ENCODE data around the gene VGLL4. TPM values are rescaled to one million over a fixed set of nuclear protein-coding genes. Genes with fewer than 3 reads are reported as not detected.

VGLL4 gene
- polyA plus RNA-seq, 3 donors: 8.5 to 13.2 (median 10.0) TPM

GRCh38 chr3:11661052-11661656 lies 17.4 kb upstream of the VGLL4 start:
- no peak overlapping the region for H3K4me2 ChIP-seq (replicated peaks; ENCODE audit: extremely low read depth, low read length, poor library complexity, severe bottlenecking)
- H3K27ac Mint-ChIP-seq: no peak overlapping the region

GRCh38 chr3:11660242-11660641 lies 16.5 kb upstream of the VGLL4 start:
- Mint-ChIP-seq H3K27ac (no peak overlapping the region), H3K9me3 (peaks cover 0 to 2% (median 0%) of the 10 kb centered on the region in 7 donors), H3K4me1 (peaks cover 13% of the 10 kb centered on the region), H3K4me3 (no peak overlapping the region), H3K36me3 (no peaks in the 10 kb centered on the region), H3K27me3 (ENCODE audit: low read depth in 3 of 3) (peaks cover 0 to 5% (median 2%) of the 10 kb centered on the region in 3 donors)
- intact Hi-C loops (cut with micrococcal nuclease): no loop called here
- H3K4me2 ChIP-seq (replicated peaks; ENCODE audit: extremely low read depth, low read length, poor library complexity, severe bottlenecking): no peak overlapping the region
- no peak for TF ChIP-seq CTCF (IDR thresholded peaks at IDR 0.05)
- no peaks in the 10 kb centered on the region for H4K20me1 ChIP-seq (ENCODE audit: insufficient read depth, low read length)
- no peak overlapping the region for H3K9ac ChIP-seq (ENCODE audit: insufficient read depth, low read length, poor library complexity, severe bottlenecking)
- no peak for DNase-seq
- H3K27me3 ChIP-seq (ENCODE audit: control insufficient read depth in 2 of 2, insufficient read depth in 2 of 2, low read length in 2 of 2): no peaks in the 10 kb centered on the region
- no peak overlapping the region for H3K27ac ChIP-seq (ENCODE audit: low read depth in 1 of 2, low read length in 2 of 2)
- WGBS (ENCODE audit: insufficient coverage): 100% methylated on average over 1 of the region's 3 CpGs
- H3K36me3 ChIP-seq (replicated peaks in 1 of 2; ENCODE audit: control insufficient read depth in 1 of 2, insufficient read depth in 2 of 2, low read length in 2 of 2): no peaks in the 10 kb centered on the region
- H3K4me1 ChIP-seq (ENCODE audit: control insufficient read depth in 1 of 2, insufficient read depth in 2 of 2, low read length in 2 of 2): no peaks in the 10 kb centered on the region
- no peaks in the 10 kb centered on the region for H3K79me2 ChIP-seq (ENCODE audit: insufficient read depth, low read length)
- no peak overlapping the region for H3K4me3 ChIP-seq (replicated peaks in 1 of 3; ENCODE audit: low read depth in 2 of 3, low read length in 3 of 3)
- no peak overlapping the region for H2AFZ ChIP-seq (ENCODE audit: insufficient read depth, low read depth, low read length, poor library complexity, severe bottlenecking)
- H3K9me3 ChIP-seq (replicated peaks in 1 of 2; ENCODE audit: control insufficient read depth in 1 of 2, insufficient read depth in 1 of 2, low read length in 2 of 2): no peaks in the 10 kb centered on the region

More at GRCh38 chr3:11661052-11661656, 17.4 kb upstream of the VGLL4 start:
- H3K9ac ChIP-seq (ENCODE audit: insufficient read depth, low read length, poor library complexity, severe bottlenecking): no peak overlapping the region
- no peaks in the 10 kb centered on the region for H3K9me3 ChIP-seq (replicated peaks in 1 of 2; ENCODE audit: control insufficient read depth in 1 of 2, insufficient read depth in 1 of 2, low read length in 2 of 2)
- WGBS (ENCODE audit: insufficient coverage): 93% methylated on average over 2 of the region's 7 CpGs
- DNase-seq: no peak
- Mint-ChIP-seq H3K4me1 (peaks cover 13% of the 10 kb centered on the region), H3K4me3 (peak overlapping the region in 1 of 2 donors; percentile 30), H3K9me3 (peaks cover 0 to 2% (median 0%) of the 10 kb centered on the region in 7 donors), H3K27me3 (ENCODE audit: low read depth in 3 of 3) (peaks cover 1 to 3% (median 2%) of the 10 kb centered on the region in 3 donors), H3K36me3 (no peaks in the 10 kb centered on the region)
- H3K4me1 ChIP-seq (ENCODE audit: control insufficient read depth in 1 of 2, insufficient read depth in 2 of 2, low read length in 2 of 2): no peaks in the 10 kb centered on the region
- H2AFZ ChIP-seq (ENCODE audit: insufficient read depth, low read depth, low read length, poor library complexity, severe bottlenecking): no peak overlapping the region
- H3K27me3 ChIP-seq (ENCODE audit: control insufficient read depth in 2 of 2, insufficient read depth in 2 of 2, low read length in 2 of 2): no peaks in the 10 kb centered on the region
- H3K79me2 ChIP-seq (ENCODE audit: insufficient read depth, low read length): no peaks in the 10 kb centered on the region
- no peaks in the 10 kb centered on the region for H4K20me1 ChIP-seq (ENCODE audit: insufficient read depth, low read length)
- H3K4me3 ChIP-seq (replicated peaks in 1 of 3; ENCODE audit: low read depth in 2 of 3, low read length in 3 of 3): no peak overlapping the region
- intact Hi-C loops (cut with micrococcal nuclease): no loop called here
- TF ChIP-seq CTCF (IDR thresholded peaks at IDR 0.05): no peak
- no peak overlapping the region for H3K27ac ChIP-seq (ENCODE audit: low read depth in 1 of 2, low read length in 2 of 2)
- no peaks in the 10 kb centered on the region for H3K36me3 ChIP-seq (replicated peaks in 1 of 2; ENCODE audit: control insufficient read depth in 1 of 2, insufficient read depth in 2 of 2, low read length in 2 of 2)
